Hematopoietic multipotent progenitor cell treated with erythropoietin and hydrocortisone succinate and interleukin-3 and kit ligand, for 15 days (in vitro differentiated cells): ENCODE results near the gene NME5.
"Not testable (repeated sequence)": the region's sequence is repeated elsewhere in the genome, so short reads cannot be mapped to it uniquely, and the experiment has no call there.

Source experiments
- DNase-seq: peaks from one replicate; pipeline ENCODE4 v3.0.0-alpha.2; 2015; ENCODE audit warnings: low spot score

NME5 gene

GRCh38 chr5:138138949-138139780 is at the start of gene NME5:
Gene NME5 (minus strand): TSS chr5:138139428. CDS start chr5:138138780, 648 bp downstream.
- no peak for DNase-seq

- no peak for DNase-seq
Observed at GRCh38 chr5:138188626-138189025, 49.4 kb upstream of the NME5 start.

- no peak for DNase-seq
Observed at GRCh38 chr5:138186002-138186447, 46.8 kb upstream of the NME5 start.

- DNase-seq, result no peak
Observed at GRCh38 chr5:138182808-138183207, 43.6 kb upstream of the NME5 start.

GRCh38 chr5:138180841-138181240 is 41.6 kb upstream of the NME5 start:
- no peak for DNase-seq

- DNase-seq, result peak; percentile 72
Observed at GRCh38 chr5:138180183-138180782, 41.1 kb upstream of the NME5 start.

- peak; percentile 12 for DNase-seq
Observed at GRCh38 chr5:138179277-138179857, 40.1 kb upstream of the NME5 start.

GRCh38 chr5:138178516-138179276 is 39.5 kb upstream of the NME5 start, which contains the start of the genes BRD8 and KIF20A:
Gene BRD8 (minus strand): TSS chr5:138178630. CDS start chr5:138178614, 16 bp downstream.
Gene KIF20A (plus strand): TSS chr5:138179112. CDS start chr5:138179681, 569 bp downstream.
- DNase-seq, result peak; percentile 97

GRCh38 chr5:138177941-138178515 is 38.8 kb upstream of the NME5 start:
- DNase-seq, result peak; percentile 66

GRCh38 chr5:138170299-138170698 is 31.1 kb upstream of the NME5 start:
- DNase-seq, result no peak

- no peak for DNase-seq
Observed at GRCh38 chr5:138169124-138169523, 29.9 kb upstream of the NME5 start.

- DNase-seq, result no peak
Observed at GRCh38 chr5:138163721-138164120, 24.5 kb upstream of the NME5 start.

GRCh38 chr5:138160706-138161105 is 21.5 kb upstream of the NME5 start:
- no peak for DNase-seq

GRCh38 chr5:138159666-138160065 is 20.4 kb upstream of the NME5 start:
- no peak for DNase-seq

GRCh38 chr5:138157626-138158025 is 18.4 kb upstream of the NME5 start:
- no peak for DNase-seq

- DNase-seq, result not testable (repeated sequence)
Observed at GRCh38 chr5:138155977-138156376, 16.7 kb upstream of the NME5 start.

- DNase-seq, result no peak
Observed at GRCh38 chr5:138149530-138149929, 10.3 kb upstream of the NME5 start.

- DNase-seq, result no peak
Observed at GRCh38 chr5:138148811-138149210, 9.6 kb upstream of the NME5 start.

GRCh38 chr5:138143578-138143977 is 4.3 kb upstream of the NME5 start:
- DNase-seq, result not testable (repeated sequence)

- DNase-seq, result no peak
Observed at GRCh38 chr5:138141734-138142133, 2.5 kb upstream of the NME5 start.

GRCh38 chr5:138140268-138140667 is 1.0 kb upstream of the NME5 start:
- no peak for DNase-seq

- DNase-seq, result no peak
Observed at GRCh38 chr5:138139781-138140090, 508 bp upstream of the NME5 start.
